ENCODE measurements around the gene CD46. TPM values are rescaled to one million over a fixed set of nuclear protein-coding genes. Genes with fewer than 3 reads are reported as not detected.
A peak's percentile ranks its signal among the peaks of the same experiment; 100 is the strongest.

Gene CD46
- total RNA-seq, 3 donors from 2014 or later, result 203 to 283 (median 204) TPM

DNA sequence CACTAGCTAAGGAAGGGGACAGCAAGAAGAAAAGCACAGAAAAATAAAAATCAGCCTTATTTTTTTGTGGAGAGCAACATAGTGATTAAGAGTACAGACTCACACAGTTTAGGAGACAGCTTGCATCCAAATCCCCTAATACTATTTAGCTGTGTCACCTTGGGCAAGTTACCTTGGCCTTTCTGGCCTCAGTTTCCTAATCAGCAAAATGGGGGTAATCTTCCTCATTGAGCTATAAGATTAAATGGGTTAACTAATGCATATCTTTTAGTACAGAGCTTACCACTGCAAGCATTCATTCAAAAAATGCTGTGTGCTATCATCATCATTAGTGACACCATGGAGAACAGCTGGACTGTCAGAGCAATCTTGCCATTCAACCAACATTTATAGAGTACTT lies 77.7 kb downstream of the CD46 start:
- TF ChIP-seq POLR2A (IDR thresholded peaks at IDR 0.05) (no peak), POLR2AphosphoS5 (IDR thresholded peaks at IDR 0.05) (no peak)
- TF ChIP-seq, protein P1, sequence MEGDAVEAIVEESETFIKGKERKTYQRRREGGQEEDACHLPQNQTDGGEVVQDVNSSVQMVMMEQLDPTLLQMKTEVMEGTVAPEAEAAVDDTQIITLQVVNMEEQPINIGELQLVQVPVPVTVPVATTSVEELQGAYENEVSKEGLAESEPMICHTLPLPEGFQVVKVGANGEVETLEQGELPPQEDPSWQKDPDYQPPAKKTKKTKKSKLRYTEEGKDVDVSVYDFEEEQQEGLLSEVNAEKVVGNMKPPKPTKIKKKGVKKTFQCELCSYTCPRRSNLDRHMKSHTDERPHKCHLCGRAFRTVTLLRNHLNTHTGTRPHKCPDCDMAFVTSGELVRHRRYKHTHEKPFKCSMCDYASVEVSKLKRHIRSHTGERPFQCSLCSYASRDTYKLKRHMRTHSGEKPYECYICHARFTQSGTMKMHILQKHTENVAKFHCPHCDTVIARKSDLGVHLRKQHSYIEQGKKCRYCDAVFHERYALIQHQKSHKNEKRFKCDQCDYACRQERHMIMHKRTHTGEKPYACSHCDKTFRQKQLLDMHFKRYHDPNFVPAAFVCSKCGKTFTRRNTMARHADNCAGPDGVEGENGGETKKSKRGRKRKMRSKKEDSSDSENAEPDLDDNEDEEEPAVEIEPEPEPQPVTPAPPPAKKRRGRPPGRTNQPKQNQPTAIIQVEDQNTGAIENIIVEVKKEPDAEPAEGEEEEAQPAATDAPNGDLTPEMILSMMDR (IDR thresholded peaks at IDR 0.05), result no peak
- no peak for DNase-seq (ENCODE audit: low spot score in 2 of 2)
- Histone ChIP-seq H3K4me3 (no peak overlapping the region), H3K9me3 (no peaks in the 10 kb centered on the region), H3K27ac (peak overlapping the region; percentile 21 to 98), H3K36me3 (no peaks in the 10 kb centered on the region), H3K27me3 (no peaks in the 10 kb centered on the region), H3K4me1 (peaks cover 9 to 38% of the 10 kb centered on the region in 2 donors)
- intact Hi-C loops (cut with DNase I; ENCODE audit: low total_unique reads), result loop anchor here (5.0 kb wide), 1 partner anchor 38 kb away; no protein-coding TSS in a partner anchor

DNA sequence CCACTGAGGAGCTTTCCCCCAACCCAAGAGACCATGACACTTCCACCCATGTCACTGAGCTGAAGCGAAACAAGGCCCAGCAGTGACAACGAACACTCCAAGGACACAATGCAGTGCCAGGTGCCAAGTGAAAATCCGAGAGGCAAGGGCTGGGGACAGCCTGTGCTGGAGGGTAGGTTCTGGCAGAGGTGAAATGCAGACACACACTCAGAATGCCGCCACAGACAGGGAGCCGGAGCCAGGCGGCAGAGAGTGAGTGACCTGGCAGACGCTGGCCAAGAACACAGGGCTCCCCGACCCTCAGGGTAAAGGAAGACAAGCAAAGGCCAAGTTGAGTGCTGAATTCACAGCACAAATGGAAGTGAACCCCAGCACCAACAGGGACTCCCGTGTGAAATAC lies 78.9 kb downstream of the CD46 start:
- Histone ChIP-seq H3K36me3 (no peaks in the 10 kb centered on the region), H3K4me1 (peaks cover 1 to 27% of the 10 kb centered on the region in 2 donors), H3K27ac (peak overlapping the region; percentile 84), H3K27me3 (no peaks in the 10 kb centered on the region), H3K9me3 (no peaks in the 10 kb centered on the region), H3K4me3 (no peak overlapping the region)
- intact Hi-C loops (cut with DNase I; ENCODE audit: low total_unique reads), result no loop called here
- TF ChIP-seq, protein P1 (IDR thresholded peaks at IDR 0.05), result no peak
- no peak for TF ChIP-seq POLR2A (IDR thresholded peaks at IDR 0.05)
- no peak for TF ChIP-seq POLR2AphosphoS5 (IDR thresholded peaks at IDR 0.05)
- DNase-seq (ENCODE audit: low spot score in 2 of 2), result peak in 1 of 2 donors; percentile 53

DNA sequence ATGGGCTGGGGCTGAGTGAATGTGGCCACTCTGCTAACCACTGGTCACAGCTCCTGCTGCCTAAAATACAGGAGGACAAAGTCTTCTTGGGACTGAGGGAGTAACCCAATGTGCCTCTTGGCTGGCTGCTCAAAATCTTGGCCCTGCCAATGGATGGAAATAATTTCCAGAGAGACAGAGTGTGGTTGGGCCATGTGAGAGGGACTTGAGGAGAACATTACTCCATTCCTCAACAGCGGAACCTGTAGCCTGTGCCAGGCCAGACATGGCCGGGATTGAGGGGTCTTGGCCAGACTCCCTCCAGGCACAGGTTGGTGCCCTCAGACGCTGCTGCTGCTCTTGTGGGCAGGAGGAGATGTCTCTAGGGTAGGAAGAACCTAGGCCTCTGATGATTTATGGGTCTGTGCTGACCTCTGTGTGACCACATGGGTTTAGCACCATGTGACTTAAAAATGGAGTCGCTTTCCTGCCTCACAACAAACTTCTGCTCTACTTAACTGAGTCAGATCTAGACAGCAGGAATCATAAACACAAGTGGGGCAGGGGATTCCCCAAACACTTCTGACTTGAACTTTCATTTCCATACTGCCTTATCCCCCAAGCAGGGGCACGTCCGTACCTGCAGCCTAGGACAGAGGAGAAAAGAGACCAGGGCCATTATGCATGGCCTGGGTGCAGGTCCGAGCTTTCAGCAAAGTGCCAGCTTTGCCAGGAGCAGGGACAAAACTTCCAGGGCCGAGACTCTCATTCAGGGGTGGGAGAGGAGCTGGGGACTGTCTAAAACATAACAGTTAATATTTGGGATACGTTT lies 79.9 kb downstream of the CD46 start:
- Histone ChIP-seq H3K4me3 (no peak overlapping the region), H3K36me3 (no peaks in the 10 kb centered on the region), H3K27ac (peak overlapping the region; percentile 84), H3K27me3 (no peaks in the 10 kb centered on the region), H3K9me3 (no peaks in the 10 kb centered on the region), H3K4me1 (peaks cover 0 to 25% of the 10 kb centered on the region in 2 donors)
- DNase-seq (ENCODE audit: low spot score in 2 of 2), result no peak
- intact Hi-C loops (cut with DNase I; ENCODE audit: low total_unique reads), result no loop called here
- TF ChIP-seq POLR2AphosphoS5 (IDR thresholded peaks at IDR 0.05) (no peak), POLR2A (IDR thresholded peaks at IDR 0.05) (no peak)
- TF ChIP-seq, protein P1 (IDR thresholded peaks at IDR 0.05), result no peak

DNA sequence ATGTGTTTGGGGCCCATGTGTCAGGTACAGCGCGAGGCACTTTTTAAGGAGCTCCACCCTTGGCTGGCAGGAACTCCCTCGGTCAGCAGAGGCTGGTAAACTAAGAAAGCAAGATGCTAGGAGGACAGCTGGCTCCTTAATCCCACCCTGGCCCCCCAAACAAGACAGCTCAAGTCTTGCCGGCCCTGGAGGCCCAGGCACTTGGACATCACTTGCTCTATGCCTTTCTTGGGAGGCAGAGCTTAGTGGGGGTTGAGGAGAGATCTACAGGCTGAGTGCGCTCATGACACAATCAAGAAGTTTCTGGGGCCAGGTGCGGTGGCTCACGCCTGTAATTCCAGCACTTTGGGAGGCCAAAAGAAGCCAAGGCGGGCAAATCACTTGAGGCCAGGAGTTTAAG lies 80.9 kb downstream of the CD46 start:
- intact Hi-C loops (cut with DNase I; ENCODE audit: low total_unique reads), result no loop called here
- H3K36me3 ChIP-seq, result no peaks in the 10 kb centered on the region
- H3K4me3 ChIP-seq, result no peak overlapping the region
- peaks cover 0 to 28% of the 10 kb centered on the region in 2 donors for H3K4me1 ChIP-seq
- H3K9me3 ChIP-seq, result no peaks in the 10 kb centered on the region
- no peak for DNase-seq (ENCODE audit: low spot score in 2 of 2)
- H3K27ac ChIP-seq, result peak overlapping the region; percentile 34 to 84
- TF ChIP-seq POLR2A (IDR thresholded peaks at IDR 0.05), result no peak
- TF ChIP-seq, protein P1 (IDR thresholded peaks at IDR 0.05), result no peak
- TF ChIP-seq POLR2AphosphoS5 (IDR thresholded peaks at IDR 0.05), result no peak
- H3K27me3 ChIP-seq, result no peaks in the 10 kb centered on the region

DNA sequence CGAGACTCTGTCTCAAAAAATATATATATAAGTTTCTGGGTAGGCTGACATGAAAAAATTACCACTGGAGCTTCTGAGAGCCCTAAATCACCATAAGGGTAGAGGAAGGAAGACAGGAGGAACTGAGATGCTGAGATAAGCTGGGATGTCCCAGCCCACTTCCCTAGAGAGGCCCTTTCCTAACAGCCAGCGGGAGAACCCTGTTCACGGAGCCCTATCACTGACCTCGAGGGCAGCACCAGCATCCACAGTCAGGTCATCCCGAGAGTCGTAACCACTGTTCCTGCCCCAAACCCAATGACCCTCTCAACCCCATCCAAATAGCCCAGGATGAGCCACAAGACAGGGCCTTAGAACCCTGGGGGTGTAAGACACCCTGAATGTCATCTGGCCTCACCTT lies 81.5 kb downstream of the CD46 start:
- no peak overlapping the region for H3K4me3 ChIP-seq
- H3K27ac ChIP-seq, result peak overlapping the region; percentile 34 to 55
- no peaks in the 10 kb centered on the region for H3K27me3 ChIP-seq
- peaks cover 0 to 32% of the 10 kb centered on the region in 2 donors for H3K4me1 ChIP-seq
- no peak for TF ChIP-seq POLR2A (IDR thresholded peaks at IDR 0.05)
- TF ChIP-seq POLR2AphosphoS5 (IDR thresholded peaks at IDR 0.05), result no peak
- TF ChIP-seq, protein P1 (IDR thresholded peaks at IDR 0.05), result no peak
- H3K9me3 ChIP-seq, result no peaks in the 10 kb centered on the region
- intact Hi-C loops (cut with DNase I; ENCODE audit: low total_unique reads), result no loop called here
- DNase-seq (ENCODE audit: low spot score in 2 of 2), result no peak
- no peaks in the 10 kb centered on the region for H3K36me3 ChIP-seq

Data from breast epithelium (tissue), 4 donors.